IMR-90 (cell line): ENCODE data around the gene MADD. TPM values are rescaled to one million over a fixed set of nuclear protein-coding genes. Genes with fewer than 3 reads are reported as not detected.

ENCODE experiments used
- ATAC-seq: fragments of 200-7000 bp; cut with Tn5 transposase; 2 replicates; pipeline ENCODE4 v1.9.1; 2020; ENCODE audit warnings: low read depth, mild to moderate bottlenecking, moderate library complexity
- BruUV-seq: library from RNA; stranded (reverse); fragments of 400-500 nt; replicated peaks from 2 replicates; lab custom pipeline; 2021; lab: Mats Ljungman, UMichigan
- CTCF ChIA-PET: fragments of 300-600 bp; formaldehyde crosslinking; extraction: SDS; loops from one replicate; lab custom pipeline; 2021; ENCODE audit warnings: antibody characterized with exemption; lab: Yijun Ruan, JAX
- POLR2A ChIA-PET: fragments of 300-600 bp; sonication (Branson Sonifier 250); formaldehyde crosslinking; loops from one replicate; lab custom pipeline; 2022; ENCODE audit warnings: antibody characterized with exemption; ENCODE audit not compliant: unreplicated experiment; lab: Charles Lee
- DNase-seq: peaks from one replicate; pipeline ENCODE4 v3.0.0; 2013
- H2AFZ ChIP-seq: replicated peaks from 2 replicates; pipeline ENCODE3; 2013; ENCODE audit warnings: low read length, mild to moderate bottlenecking; ENCODE audit not compliant: poor library complexity
- H2AK5ac ChIP-seq: 2 replicates; pipeline ENCODE4 v1.6.1; 2013; ENCODE audit warnings: low read depth, low read length, inconsistent platforms
- H2AK9ac ChIP-seq: replicated peaks from 2 replicates; pipeline ENCODE3; 2013; ENCODE audit warnings: mild to moderate bottlenecking, low read depth, low read length, moderate library complexity; ENCODE audit not compliant: poor library complexity
- H2BK120ac ChIP-seq: 2 replicates; pipeline ENCODE4 v1.6.1; 2013; ENCODE audit warnings: low read depth, low read length, inconsistent platforms
- H2BK15ac ChIP-seq: 3 replicates; pipeline ENCODE4 v1.6.1; 2013; ENCODE audit warnings: low read depth, low read length, inconsistent platforms
- H2BK20ac ChIP-seq: 2 replicates; pipeline ENCODE4 v1.6.1; 2013; ENCODE audit warnings: low read depth, mild to moderate bottlenecking, inconsistent platforms, low read length, moderate library complexity
- H2BK5ac ChIP-seq: 2 replicates; pipeline ENCODE4 v1.6.1; 2013; ENCODE audit warnings: mild to moderate bottlenecking, low read depth, low read length, inconsistent platforms; ENCODE audit not compliant: poor library complexity, severe bottlenecking
- H3K14ac ChIP-seq: replicated peaks from 2 replicates; pipeline ENCODE4 v1.6.1; 2013; ENCODE audit warnings: low read depth, low read length, inconsistent platforms
- H3K18ac ChIP-seq: 2 replicates; pipeline ENCODE4 v1.6.1; 2013; ENCODE audit warnings: low read depth, low read length, control low read depth
- H3K23ac ChIP-seq: 2 replicates; pipeline ENCODE4 v1.6.1; 2013; ENCODE audit warnings: low read depth, low read length, inconsistent platforms
- H3K27ac ChIP-seq: 2 replicates; pipeline ENCODE4 v1.5.1; 2013; ENCODE audit warnings: mild to moderate bottlenecking, control low read depth, low read length; ENCODE audit not compliant: insufficient read depth
- H3K27me3 ChIP-seq: 2 replicates; pipeline ENCODE4 v1.6.1; 2013; ENCODE audit warnings: low read length; ENCODE audit not compliant: control insufficient read depth, insufficient read depth
- H3K36me3 ChIP-seq: 2 replicates; pipeline ENCODE4 v1.6.1; 2013; ENCODE audit warnings: low read length, mixed read lengths; ENCODE audit not compliant: control insufficient read depth, insufficient read depth
- H3K4ac ChIP-seq: 2 replicates; pipeline ENCODE4 v1.6.1; 2013; ENCODE audit warnings: low read depth, low read length, inconsistent platforms
- H3K4me1 ChIP-seq: 2 replicates; pipeline ENCODE4 v1.6.1; 2013; ENCODE audit warnings: low read length, mixed read lengths; ENCODE audit not compliant: control insufficient read depth, insufficient read depth
- H3K4me2 ChIP-seq: 2 replicates; pipeline ENCODE4 v1.6.1; 2013; ENCODE audit warnings: low read depth, mild to moderate bottlenecking, control low read depth, low read length, moderate library complexity
- H3K4me3 ChIP-seq: 2 replicates; pipeline ENCODE4 v1.5.1; 2013; ENCODE audit warnings: low read depth, mild to moderate bottlenecking, control low read depth, low read length, moderate library complexity; ENCODE audit not compliant: insufficient read depth
- H3K56ac ChIP-seq: 2 replicates; pipeline ENCODE4 v1.6.1; 2013; ENCODE audit warnings: low read length, inconsistent platforms; ENCODE audit not compliant: insufficient read depth; ENCODE audit errors: extremely low read depth
- H3K79me1 ChIP-seq, 2 experiments: 2 replicates each; pipeline ENCODE4 v1.6.1; 2013; ENCODE audit warnings: low read length in 2 of 2, inconsistent platforms in 1 of 2, low read depth in 1 of 2
- H3K9ac ChIP-seq: 2 replicates; pipeline ENCODE4 v1.6.1; 2013; ENCODE audit warnings: low read depth, low read length, control low read depth
- H3K9me1 ChIP-seq: 2 replicates; pipeline ENCODE4 v1.6.1; 2013; ENCODE audit warnings: low read length, inconsistent platforms; ENCODE audit not compliant: insufficient read depth
- H3K9me3 ChIP-seq: 2 replicates; pipeline ENCODE4 v1.6.1; 2013; ENCODE audit warnings: low read length; ENCODE audit not compliant: control insufficient read depth, insufficient read depth
- H4K20me1 ChIP-seq: 2 replicates; pipeline ENCODE4 v1.6.1; 2013; ENCODE audit warnings: low read length, inconsistent platforms; ENCODE audit not compliant: insufficient read depth
- H4K5ac ChIP-seq: 2 replicates; pipeline ENCODE4 v1.6.1; 2013; ENCODE audit warnings: mild to moderate bottlenecking, low read depth, low read length, control low read depth
- H4K8ac ChIP-seq, 2 experiments: 2 replicates each; pipeline ENCODE4 v1.6.1; 2013; ENCODE audit warnings: low read depth in 2 of 2, low read length in 2 of 2, control low read depth in 1 of 2, inconsistent platforms in 1 of 2
- H4K91ac ChIP-seq: 2 replicates; pipeline ENCODE4 v1.6.1; 2013; ENCODE audit warnings: low read depth, low read length, inconsistent platforms; ENCODE audit not compliant: insufficient read depth
- CEBPB ChIP-seq: IDR thresholded peaks from 2 replicates; pipeline ENCODE4 v1.6.1; 2012; ENCODE audit warnings: low read depth, low read length, improper control_type of control experiment
- MAZ ChIP-seq: IDR thresholded peaks from 2 replicates; pipeline ENCODE4 v1.6.1; 2012; ENCODE audit warnings: low read depth, mild to moderate bottlenecking, low read length, improper control_type of control experiment, moderate library complexity, borderline replicate concordance
- NFE2L2 ChIP-seq: fragments of 150-350 bp; IDR thresholded peaks from 2 replicates; pipeline ENCODE4 v1.6.1; 2016; ENCODE audit warnings: low read depth, mild to moderate bottlenecking, low read length
- POLR2A ChIP-seq: IDR thresholded peaks from 2 replicates; pipeline ENCODE4 v1.6.1; 2012; ENCODE audit warnings: mild to moderate bottlenecking, low read depth, low read length
- RAD21 ChIP-seq: IDR thresholded peaks from 2 replicates; pipeline ENCODE4 v1.6.1; 2012; ENCODE audit warnings: low read length, improper control_type of control experiment
- SMC3 ChIP-seq: fragments of 150-350 bp; IDR thresholded peaks from 2 replicates; pipeline ENCODE4 v1.6.1; 2016; ENCODE audit warnings: low read depth, mild to moderate bottlenecking, antibody characterized with exemption, low read length, moderate library complexity
- WGBS, 2 experiments: methylation state at CpG; one replicate each; pipeline versions ENCODE4 v1.1.5 to v1.1.7; 2013; ENCODE audit warnings: missing lambda C conversion rate in 2 of 2; ENCODE audit not compliant: insufficient read length in 1 of 2; ENCODE audit errors: extremely low coverage in 2 of 2; 5-methylcytosine and 5-hydroxymethylcytosine counted together
- dilution Hi-C: fragments of 300-500 bp; cut with HindIII; formaldehyde crosslinking; loops from one replicate; pipeline ENCODE4 v1.14.3; 2018; ENCODE audit warnings: low sequenced_read_pairs; ENCODE audit not compliant: unreplicated experiment
- in situ Hi-C: fragments of 300-500 bp; cut with MboI; formaldehyde crosslinking; loops from 3 replicates; pipeline ENCODE4 v1.14.3; 2019; ENCODE audit warnings: low sequenced_read_pairs, inconsistent platforms, mixed read lengths
- intact Hi-C: fragments of 100-400 bp; cut with micrococcal nuclease; formaldehyde crosslinking; loops from 2 replicates; pipeline ENCODE4 v1.10.0; 2022
- polyA plus RNA-seq, 3 experiments: library from polyadenylated mRNA; depleted of rRNA; stranded (reverse); fragments of >200 nt; gene quantifications; 2 replicates each; pipeline ENCODE4 v1.2.3, GENCODE V29; 2012; ENCODE audit warnings: low replicate concordance in 1 of 3
- total RNA-seq: library from RNA; depleted of rRNA; stranded (reverse); fragments of >200 nt; gene quantifications from 2 replicates; pipeline ENCODE4 v1.2.3, GENCODE V29; 2012
- TF ChIP-seq, protein P1 (sequence below): conservative IDR thresholded peaks from 2 replicates; pipeline ENCODE4 v1.5.1; 2012; ENCODE audit warnings: mild to moderate bottlenecking, low read depth, low read length, improper control_type of control experiment

The MADD gene
- total and polyA plus RNA-seq, 2 of the 4 experiments (the other 2 are of a cell fraction): 13.3 to 16.4 TPM

GRCh38 chr11:47355283-47356128 is 85.6 kb downstream of the MADD start:
- ChIA-PET CTCF (interaction anchor here (0.6 to 1.3 kb wide), 9 partner anchors 16 to 186 kb away, joined by 3 to 5 read pairs (median 3); partner anchors contain the start of gene ACP2), POLR2A (no interaction called here)
- Histone ChIP-seq H3K4me1 (no peaks in the 10 kb centered on the region), H4K91ac (no peak overlapping the region), H2AFZ (peak overlapping the region; percentile 88), H2BK20ac (no peak overlapping the region), H2AK5ac (peak overlapping the region; percentile 86; the same call in 1 of the 2 replicates), H3K9ac (no peak overlapping the region), H3K4me3 (no peak overlapping the region), H3K36me3 (no peaks in the 10 kb centered on the region), H3K4me2 (no peak overlapping the region; the same call in 1 of the 2 replicates), H4K5ac (no peak overlapping the region), H3K14ac (no peak overlapping the region), H4K8ac (0 out of 4 replicates have a peak overlapping the region, but pooled peaks of 1 of the 2 experiments have one; percentile 13), H3K9me1 (peaks cover 20% of the 10 kb centered on the region), H2AK9ac (peak overlapping the region; percentile 92), H2BK120ac (no peak overlapping the region), H3K79me1 (peaks cover 0 to 2% of the 10 kb centered on the region in 2 experiments; a peak in 1 of 4 replicates), H3K4ac (no peak overlapping the region), H3K56ac (no peak overlapping the region; the same call in 1 of the 2 replicates), H3K9me3 (no peaks in the 10 kb centered on the region), H3K23ac (no peak overlapping the region), H3K27ac (no peak overlapping the region), H3K27me3 (no peaks in the 10 kb centered on the region; the same call in 1 of the 2 replicates), H4K20me1 (no peaks in the 10 kb centered on the region), H2BK5ac (no peak overlapping the region), H2BK15ac (no peak overlapping the region), H3K18ac (no peak overlapping the region)
- peak; percentile 96 for TF ChIP-seq SMC3
- TF ChIP-seq MAZ: peak; percentile 45; the same call in 1 of the 2 replicates
- peak; percentile 28; the same call in 1 of the 2 replicates for TF ChIP-seq CEBPB
- TF ChIP-seq, protein P1, sequence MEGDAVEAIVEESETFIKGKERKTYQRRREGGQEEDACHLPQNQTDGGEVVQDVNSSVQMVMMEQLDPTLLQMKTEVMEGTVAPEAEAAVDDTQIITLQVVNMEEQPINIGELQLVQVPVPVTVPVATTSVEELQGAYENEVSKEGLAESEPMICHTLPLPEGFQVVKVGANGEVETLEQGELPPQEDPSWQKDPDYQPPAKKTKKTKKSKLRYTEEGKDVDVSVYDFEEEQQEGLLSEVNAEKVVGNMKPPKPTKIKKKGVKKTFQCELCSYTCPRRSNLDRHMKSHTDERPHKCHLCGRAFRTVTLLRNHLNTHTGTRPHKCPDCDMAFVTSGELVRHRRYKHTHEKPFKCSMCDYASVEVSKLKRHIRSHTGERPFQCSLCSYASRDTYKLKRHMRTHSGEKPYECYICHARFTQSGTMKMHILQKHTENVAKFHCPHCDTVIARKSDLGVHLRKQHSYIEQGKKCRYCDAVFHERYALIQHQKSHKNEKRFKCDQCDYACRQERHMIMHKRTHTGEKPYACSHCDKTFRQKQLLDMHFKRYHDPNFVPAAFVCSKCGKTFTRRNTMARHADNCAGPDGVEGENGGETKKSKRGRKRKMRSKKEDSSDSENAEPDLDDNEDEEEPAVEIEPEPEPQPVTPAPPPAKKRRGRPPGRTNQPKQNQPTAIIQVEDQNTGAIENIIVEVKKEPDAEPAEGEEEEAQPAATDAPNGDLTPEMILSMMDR: peak; percentile 100
- TF ChIP-seq NFE2L2: no peak
- no peak for TF ChIP-seq POLR2A
- TF ChIP-seq RAD21: peak; percentile 98
- 31% methylated on average over 26 of the region's 47 CpGs; no CpG with 5 or more reads in 1 of the 2 experiments for WGBS, 2 experiments
- BruUV-seq: no TSS peak
- peak; percentile 98 for ATAC-seq
- dilution Hi-C loops (no loop called here), intact Hi-C loops (loop anchor here (1.0 to 2.0 kb wide), 4 partner anchors 85 to 178 kb away; partner anchors contain the start of gene MADD), in situ Hi-C loops (loop anchor here (25.0 kb wide), 1 partner anchor 468 kb away; no protein-coding TSS in a partner anchor)
- DNase-seq: peak; percentile 88
